Inflammatory macrophage (primary cell): ENCODE results near the gene CUL4A.
A peak's percentile ranks its signal among the peaks of the same experiment; 100 is the strongest.
"Not testable (repeated sequence)": the region's sequence is repeated elsewhere in the genome, so short reads cannot be mapped to it uniquely, and the experiment has no call there.

Source experiments
- DNase-seq, 2 donors: peaks; one replicate each; pipeline ENCODE4 v3.0.0-alpha.2; 2020 to 2022

Gene CUL4A

GRCh38 chr13:113292021-113292862 is 82.8 kb downstream of the CUL4A start:
- peak; percentile 64 to 85 for DNase-seq

GRCh38 chr13:113293686-113294085 is 84.3 kb downstream of the CUL4A start:
- peak; percentile 59 to 85 for DNase-seq

DNA sequence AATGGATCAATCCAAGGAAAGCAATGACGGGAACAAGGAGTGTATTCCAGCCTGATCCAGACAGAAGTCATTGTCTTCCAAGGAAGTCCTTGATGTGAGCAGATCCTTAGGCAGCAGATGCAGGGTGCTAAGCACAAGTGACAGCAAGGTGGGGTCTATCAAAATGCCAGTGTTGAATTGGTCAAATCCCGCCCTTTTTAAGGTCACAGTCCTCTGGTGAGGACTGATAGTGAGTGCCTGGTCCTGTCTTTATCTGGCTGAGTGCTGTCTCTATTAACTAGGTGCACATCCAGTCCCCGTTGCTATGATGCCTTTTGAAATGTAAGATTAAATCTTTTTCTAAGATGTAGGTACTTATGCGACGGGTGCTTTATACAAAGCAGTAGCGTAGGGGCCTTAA is 86.4 kb downstream of the CUL4A start:
- no peak for DNase-seq

- DNase-seq = peak; percentile 95 to 98
Observed at GRCh38 chr13:113296823-113297369, 87.5 kb downstream of the CUL4A start, which contains the start of gene LAMP1. TSS of gene LAMP1 (plus strand) at chr13:113297239. CDS start at chr13:113297435, 196 bp downstream.

DNA sequence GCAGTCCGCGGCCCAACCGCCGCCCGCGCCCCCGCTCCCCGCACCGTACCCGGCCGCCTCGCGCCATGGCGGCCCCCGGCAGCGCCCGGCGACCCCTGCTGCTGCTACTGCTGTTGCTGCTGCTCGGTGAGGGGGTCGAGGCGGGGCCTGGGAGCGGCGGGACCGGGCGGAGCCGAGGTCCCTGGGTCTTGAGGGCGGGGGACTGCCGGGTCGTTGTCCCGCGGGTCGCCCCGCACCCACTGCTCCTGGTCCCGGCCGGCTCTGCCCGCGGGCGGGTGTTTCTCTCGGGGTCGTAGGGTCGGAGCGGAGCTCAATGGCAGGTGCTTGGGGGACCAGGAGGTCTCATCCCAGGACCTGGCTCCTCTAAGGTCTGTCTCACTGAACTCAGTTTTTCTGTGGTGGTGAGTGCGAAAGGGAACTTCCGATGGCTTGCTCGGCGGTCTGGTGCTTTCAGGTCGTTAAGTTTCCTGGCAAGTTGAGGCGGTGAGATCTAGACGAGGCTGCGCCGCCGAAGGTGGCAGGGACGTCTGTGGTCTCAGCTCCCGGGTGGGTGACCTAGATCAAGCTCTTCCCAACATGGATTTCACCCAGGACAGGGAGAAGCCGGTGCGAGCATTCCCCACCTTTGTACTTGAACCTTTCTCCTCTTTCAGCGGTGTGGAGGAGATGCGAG is 88.1 kb downstream of the CUL4A start:
- DNase-seq = peak; percentile 52 to 65

GRCh38 chr13:113298043-113298945 is 88.9 kb downstream of the CUL4A start:
- peak; percentile 35 to 56 for DNase-seq

GRCh38 chr13:113299951-113300350 is 90.5 kb downstream of the CUL4A start:
- peak; percentile 81 to 86 for DNase-seq

DNA sequence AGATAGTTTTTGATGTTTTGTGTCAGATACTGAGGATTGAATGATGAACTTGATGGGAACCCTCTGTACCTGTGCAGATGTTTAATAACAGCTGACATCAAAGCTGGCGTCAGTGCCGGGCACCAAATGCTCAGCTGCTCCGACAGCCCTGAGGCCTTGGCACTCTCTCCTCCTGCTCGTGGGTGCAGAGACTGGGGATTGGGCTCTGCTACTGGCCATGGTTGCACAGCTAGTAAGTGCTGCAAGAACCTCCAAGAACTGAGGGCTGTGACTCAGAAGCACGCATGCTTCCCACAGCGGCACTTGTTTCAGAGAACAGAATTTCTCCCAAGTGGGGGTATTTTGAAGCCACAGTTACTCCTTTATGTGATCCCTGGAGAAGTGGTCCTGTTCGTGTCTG is 93.6 kb downstream of the CUL4A start:
- DNase-seq = peak; percentile 58 to 84

DNA sequence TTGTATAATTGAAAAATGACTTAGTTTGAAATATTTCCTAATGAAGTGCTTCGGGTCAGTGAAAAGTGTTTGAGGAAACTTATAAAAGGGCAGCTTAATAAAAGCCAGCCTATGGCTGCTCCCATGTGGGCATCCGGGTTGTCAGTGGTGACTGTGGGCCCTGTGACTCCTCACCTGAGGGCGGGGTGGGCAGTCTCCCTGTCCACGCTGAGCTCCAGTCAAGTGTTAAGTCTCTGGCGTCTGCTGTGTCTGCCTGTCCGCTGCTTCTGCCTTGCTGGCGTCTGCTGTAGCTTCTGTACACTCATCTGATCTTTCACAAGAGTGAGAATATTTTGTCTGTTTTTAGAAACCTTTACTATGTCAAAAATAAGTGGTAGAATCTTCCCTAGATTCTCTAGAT is 94.7 kb downstream of the CUL4A start:
- DNase-seq = no peak

DNA sequence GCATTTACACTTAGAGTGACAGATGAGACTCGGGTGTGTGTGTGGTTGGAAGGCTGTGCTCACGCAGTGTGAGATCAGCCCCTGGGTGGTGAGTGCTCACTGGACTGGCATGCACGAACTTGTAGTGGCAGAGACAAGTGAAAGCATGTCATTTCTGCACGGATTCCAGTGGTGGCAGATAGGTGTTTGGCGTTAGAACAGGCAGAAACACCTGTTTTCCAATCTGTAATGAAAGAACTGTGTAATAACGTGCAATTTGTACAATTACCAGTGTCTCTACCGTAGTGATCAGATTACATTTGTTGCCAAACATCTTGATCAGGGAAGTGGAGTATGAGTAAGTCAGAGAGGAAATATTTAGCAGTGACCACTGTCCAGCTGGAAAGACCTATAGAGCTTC is 95.8 kb downstream of the CUL4A start:
- DNase-seq = no peak

GRCh38 chr13:113307491-113307890 is 98.1 kb downstream of the CUL4A start:
- no peak for DNase-seq

DNA sequence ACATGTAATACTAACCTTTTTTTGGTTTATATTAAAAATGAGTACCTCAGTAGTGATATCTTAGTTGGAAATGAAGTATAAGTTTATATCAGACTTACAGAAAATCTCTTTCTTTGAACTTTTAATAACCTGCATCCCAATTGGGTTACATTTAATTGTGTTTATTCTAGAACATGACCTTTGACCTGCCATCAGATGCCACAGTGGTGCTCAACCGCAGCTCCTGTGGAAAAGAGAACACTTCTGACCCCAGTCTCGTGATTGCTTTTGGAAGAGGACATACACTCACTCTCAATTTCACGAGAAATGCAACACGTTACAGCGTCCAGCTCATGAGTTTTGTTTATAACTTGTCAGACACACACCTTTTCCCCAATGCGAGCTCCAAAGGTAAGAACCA is 100.1 kb downstream of the CUL4A start:
- no peak for DNase-seq

DNA sequence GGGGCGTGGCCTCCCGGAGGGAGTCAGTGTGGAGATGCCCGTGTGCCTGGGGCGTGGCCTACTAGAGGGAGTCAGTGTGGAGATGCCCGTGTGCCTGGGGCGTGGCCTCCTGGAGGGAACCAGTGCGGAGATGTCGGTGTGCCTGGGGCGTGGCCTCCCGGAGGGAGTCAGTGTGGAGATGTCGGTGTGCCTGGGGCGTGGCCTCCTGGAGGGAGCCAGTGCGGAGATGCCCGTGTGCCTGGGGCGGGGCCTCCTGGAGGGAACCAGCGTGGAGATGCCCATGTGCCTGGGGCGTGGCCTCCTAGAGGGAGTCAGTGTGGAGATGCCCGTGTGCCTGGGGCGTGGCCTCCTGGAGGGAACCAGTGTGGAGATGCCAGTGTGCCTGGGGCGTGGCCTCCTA is 104.7 kb downstream of the CUL4A start:
- DNase-seq = not testable (repeated sequence)

DNA sequence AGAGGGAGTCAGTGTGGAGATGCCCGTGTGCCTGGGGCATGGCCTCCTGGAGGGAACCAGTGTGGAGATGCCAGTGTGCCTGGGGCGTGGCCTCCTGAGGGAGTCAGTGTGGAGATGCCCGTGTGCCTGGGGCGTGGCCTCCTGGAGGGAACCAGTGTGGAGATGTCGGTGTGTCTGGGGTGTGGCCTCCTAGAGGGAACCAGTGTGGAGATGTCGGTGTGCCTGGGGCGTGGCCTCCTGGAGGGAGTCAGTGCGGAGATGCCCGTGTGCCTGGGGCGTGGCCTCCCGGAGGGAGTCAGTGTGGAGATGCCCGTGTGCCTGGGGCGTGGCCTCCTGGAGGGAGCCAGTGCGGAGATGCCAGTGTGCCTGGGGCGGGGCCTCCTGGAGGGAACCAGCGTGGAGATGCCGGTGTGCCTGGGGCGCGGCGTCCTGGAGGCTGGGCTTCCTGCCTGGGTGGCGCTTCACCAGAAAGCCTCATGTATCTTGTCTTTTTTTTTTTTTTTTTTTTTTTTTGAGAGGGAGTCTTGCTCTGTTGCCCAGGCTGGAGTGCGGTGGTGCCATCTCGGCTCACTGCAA is 105.6 kb downstream of the CUL4A start:
- DNase-seq = peak; percentile 42 to 45

- no peak for DNase-seq
Observed at GRCh38 chr13:113315992-113316391, 106.6 kb downstream of the CUL4A start.
